Cardiac fibroblast (primary cell): Measurements from ENCODE around the gene AOX1.
"Not testable (repeated sequence)": the region's sequence is repeated elsewhere in the genome, so short reads cannot be mapped to it uniquely, and the experiment has no call there.

Source experiments
- DNase-seq, 2 donors: peaks; one replicate each; pipeline versions ENCODE4 v3.0.0 to v3.0.0-alpha.2; 2010; ENCODE audit warnings: low read depth in 2 of 2
- H3K4me3 ChIP-seq, 2 donors: replicated peaks in 1 of 2; 1 replicate in 1 of 2; 2 replicates in 1 of 2; pipeline ENCODE4 v1.5.1; 2011; ENCODE audit warnings: low read depth in 2 of 2, low read length in 2 of 2, mild to moderate bottlenecking in 2 of 2, moderate library complexity in 1 of 2
- TF ChIP-seq, protein P1 (sequence below): IDR thresholded peaks from one replicate; pipeline ENCODE4 v1.5.1; 2011; ENCODE audit warnings: low read depth, mild to moderate bottlenecking, low read length, inconsistent platforms

Gene AOX1

DNA sequence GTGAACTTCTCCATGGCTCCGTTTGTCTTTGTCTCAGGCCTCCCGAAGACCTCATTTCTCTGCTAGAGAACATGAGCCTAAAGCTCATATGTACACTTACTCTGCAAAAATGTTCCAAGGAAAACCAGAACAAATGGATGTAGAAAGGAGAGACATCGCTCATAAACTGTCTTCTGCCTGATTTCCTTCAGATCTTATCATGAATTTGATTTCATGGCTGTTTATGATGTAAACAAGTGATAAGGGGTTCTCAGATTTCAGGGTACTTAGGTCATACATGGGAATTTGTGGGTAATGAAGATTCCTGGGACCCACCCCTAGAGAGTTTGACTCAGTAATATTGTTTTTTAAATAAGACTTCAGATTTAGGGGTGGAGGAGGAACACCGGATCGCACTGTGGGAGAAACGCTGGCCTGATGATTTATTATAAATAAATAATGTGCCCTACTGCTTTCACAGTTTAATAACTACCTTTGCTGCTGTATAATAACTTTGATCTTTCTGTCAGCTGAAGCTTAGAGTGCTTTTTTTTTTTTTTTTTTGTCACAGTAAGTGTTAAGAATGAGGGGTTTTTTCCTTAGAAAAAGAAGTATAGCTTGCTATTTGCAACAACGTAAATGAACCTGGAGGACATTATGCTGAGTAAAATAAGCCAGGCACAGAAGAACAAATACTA, 14.9 kb downstream of the AOX1 start:
- TF ChIP-seq, protein P1, sequence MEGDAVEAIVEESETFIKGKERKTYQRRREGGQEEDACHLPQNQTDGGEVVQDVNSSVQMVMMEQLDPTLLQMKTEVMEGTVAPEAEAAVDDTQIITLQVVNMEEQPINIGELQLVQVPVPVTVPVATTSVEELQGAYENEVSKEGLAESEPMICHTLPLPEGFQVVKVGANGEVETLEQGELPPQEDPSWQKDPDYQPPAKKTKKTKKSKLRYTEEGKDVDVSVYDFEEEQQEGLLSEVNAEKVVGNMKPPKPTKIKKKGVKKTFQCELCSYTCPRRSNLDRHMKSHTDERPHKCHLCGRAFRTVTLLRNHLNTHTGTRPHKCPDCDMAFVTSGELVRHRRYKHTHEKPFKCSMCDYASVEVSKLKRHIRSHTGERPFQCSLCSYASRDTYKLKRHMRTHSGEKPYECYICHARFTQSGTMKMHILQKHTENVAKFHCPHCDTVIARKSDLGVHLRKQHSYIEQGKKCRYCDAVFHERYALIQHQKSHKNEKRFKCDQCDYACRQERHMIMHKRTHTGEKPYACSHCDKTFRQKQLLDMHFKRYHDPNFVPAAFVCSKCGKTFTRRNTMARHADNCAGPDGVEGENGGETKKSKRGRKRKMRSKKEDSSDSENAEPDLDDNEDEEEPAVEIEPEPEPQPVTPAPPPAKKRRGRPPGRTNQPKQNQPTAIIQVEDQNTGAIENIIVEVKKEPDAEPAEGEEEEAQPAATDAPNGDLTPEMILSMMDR = no peak
- no peak for DNase-seq
- H3K4me3 ChIP-seq = no peak overlapping the region

DNA sequence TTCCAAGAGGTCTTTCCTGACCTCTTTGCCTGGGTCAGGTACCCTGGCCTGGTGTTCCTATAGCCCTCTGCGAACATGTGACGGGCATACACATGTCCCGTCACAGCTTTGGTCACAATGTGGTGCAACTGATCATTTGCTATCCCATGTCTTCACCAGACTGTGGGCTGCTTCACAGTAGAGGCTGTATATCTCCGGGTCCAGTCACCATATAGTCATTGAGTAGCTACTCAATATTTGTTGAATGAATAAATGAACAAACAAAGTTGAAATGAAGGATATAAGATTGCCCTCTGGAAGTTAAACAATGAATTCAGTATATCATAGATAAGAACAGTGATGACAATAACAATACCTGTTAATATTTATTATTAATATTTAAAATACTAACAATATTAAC, 16.8 kb downstream of the AOX1 start:
- H3K4me3 ChIP-seq = no peak overlapping the region
- TF ChIP-seq, protein P1 = no peak
- no peak for DNase-seq

DNA sequence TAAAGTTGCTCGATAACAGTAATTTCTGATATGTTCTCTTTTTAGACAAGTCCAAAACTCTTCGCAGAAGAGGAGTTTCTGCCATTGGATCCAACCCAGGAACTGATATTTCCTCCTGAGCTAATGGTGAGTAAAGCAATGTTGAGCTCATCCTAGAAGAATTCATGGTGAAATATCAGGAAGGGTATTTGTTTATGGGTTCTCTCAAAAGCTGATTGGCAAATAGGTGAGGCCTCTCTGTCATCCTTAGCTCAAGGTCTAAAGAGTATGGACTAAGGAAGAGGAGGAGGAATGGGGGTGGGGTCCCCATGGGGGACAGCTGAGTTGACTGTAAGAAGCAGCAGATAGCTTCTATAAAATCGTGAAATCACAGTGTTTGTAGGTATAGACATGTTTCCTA, 18.2 kb downstream of the AOX1 start:
- no peak overlapping the region for H3K4me3 ChIP-seq
- peak; percentile 61 to 91 for DNase-seq
- TF ChIP-seq, protein P1 = no peak

DNA sequence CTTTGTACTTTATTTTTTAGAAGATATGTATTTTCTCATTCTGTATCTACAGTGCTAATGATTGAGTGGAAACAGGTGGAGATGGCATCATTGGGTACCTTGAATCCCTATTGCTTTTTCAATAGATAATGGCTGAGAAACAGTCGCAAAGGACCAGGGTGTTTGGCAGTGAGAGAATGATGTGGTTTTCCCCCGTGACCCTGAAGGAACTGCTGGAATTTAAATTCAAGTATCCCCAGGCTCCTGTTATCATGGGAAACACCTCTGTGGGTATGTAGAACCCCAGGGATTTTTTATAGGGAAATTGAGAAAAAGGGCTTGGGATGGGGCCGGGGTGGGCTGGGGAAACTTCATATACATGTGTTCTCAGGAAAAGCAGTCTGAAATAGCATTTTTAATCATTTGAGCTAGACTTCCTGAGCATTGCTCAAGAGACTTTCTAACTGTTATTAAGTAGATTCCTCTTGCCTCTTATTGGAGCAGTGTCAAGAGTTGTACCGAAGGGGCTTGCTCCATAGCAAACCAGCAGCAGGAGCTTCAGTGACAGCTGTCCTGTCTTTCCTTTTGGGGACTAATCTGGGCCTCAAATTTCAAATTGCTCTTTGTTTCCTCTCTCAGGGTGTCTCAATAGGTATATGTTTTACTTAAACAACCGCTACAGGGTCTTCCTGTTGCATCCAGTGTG, 18.9 kb downstream of the AOX1 start:
- TF ChIP-seq, protein P1 = no peak
- DNase-seq = peak; percentile 70 to 72
- H3K4me3 ChIP-seq = no peak overlapping the region

DNA sequence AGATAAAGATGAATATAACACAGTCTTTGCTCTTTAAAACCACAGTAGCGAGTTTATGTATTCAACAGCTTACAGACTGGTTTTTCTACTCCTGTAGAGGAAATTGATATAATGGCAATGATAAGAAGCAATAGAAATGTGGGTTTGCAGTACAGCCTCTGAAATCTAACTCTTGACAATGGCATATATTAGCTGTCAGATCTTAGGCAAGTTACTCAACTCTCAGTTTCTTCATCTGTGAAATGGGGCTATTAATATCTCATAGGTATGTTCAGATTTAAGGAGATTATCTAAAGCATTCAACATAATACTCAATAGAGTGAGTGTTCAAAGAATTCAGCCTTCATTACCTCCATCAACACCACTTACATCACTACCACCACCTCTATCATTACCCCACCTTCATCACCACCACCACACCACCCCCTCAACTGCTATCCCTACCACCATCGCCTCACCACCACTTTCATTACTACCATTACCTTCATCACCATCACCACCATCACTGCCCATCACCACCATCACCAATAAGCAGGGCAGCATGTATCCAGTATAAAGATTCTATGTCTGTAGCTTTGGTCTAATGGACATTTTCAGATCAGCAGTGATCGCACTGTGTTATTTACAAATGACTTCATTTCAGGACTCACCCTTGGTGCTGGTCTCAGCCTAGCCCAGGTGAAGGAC, 22.7 kb downstream of the AOX1 start:
- H3K4me3 ChIP-seq = peak overlapping the region in 1 of 2 donors; percentile 1
- DNase-seq = no peak
- TF ChIP-seq, protein P1 = no peak

DNA sequence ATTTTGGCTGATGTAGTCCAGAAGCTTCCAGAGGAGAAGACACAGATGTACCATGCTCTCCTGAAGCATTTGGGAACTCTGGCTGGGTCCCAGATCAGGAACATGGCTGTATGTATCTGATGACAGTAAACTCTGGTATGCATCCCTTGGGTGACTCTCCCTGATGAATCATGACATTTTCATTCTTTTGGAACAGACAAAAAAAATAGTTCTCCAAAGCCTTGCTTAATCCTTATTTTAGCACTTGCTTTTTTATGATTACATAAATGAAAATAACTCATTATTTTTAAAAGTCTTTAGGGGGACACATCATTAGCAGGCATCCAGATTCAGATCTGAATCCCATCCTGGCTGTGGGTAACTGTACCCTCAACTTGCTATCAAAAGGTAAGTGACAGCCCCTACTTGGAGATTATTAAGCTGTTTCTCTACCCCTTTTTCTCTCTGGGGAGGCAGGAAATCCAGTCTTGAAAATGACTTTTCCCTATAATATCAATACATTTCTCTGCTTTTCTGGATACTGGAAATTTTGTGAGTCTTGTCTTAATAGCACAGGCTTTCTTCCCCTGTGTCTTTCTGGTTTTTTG, 23.3 kb downstream of the AOX1 start:
- TF ChIP-seq, protein P1 = no peak
- DNase-seq = peak; percentile 75 to 96
- H3K4me3 ChIP-seq = peak overlapping the region in 1 of 2 donors; percentile 48

DNA sequence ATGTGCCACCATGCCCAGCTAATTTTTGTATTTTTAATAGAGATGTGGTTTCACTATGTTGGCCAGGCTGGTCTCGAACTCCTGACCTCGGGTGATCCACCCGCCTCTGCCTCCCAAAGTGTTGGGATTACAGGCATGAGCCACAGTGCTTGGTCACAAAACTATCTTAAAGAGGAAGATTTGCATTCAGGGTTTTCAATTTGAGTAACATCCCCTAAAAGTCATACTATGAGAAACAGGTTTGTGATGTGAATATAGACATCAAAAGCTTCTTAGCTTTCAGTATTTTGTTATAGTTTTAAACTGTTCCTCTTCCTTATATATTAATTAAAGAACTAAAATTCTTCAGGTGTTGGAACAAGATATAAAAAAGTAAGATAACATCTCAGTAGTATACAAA, 24.4 kb downstream of the AOX1 start:
- DNase-seq = not testable (repeated sequence)
- peak overlapping the region in 1 of 2 donors; percentile 48 for H3K4me3 ChIP-seq
